ENCODE data around the gene MBP. TPM values are rescaled to one million over a fixed set of nuclear protein-coding genes. Genes with fewer than 3 reads are reported as not detected.
A peak's percentile ranks its signal among the peaks of the same experiment; 100 is the strongest.
"Not testable (repeated sequence)": the region's sequence is repeated elsewhere in the genome, so short reads cannot be mapped to it uniquely, and the experiment has no call there.

Gene MBP
- total and polyA plus RNA-seq, 4 donors: 619 to 2,945 (median 1,632) TPM

DNA sequence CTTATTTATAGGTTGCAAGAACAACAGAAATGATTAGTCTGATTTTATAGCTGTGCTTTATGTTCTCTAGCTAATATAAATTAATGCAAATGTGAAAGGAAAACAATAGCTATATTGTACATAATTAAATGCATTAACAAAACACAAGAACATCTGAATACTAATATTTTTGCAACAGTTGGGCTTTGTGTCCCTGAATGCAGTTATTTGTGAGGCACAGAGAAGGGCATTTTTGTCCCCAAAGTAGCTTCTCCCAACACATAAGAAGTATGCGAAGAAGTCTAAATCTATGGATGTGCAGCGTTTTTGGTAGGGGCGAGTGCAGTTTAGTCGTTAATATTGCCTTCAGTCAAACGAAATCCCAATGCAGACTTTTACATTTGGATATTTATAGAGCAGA, 110.0 kb downstream of the MBP start:
- no peak for DNase-seq (ENCODE audit: low read depth in 4 of 6, low spot score in 6 of 6)
- Histone ChIP-seq H3K4me1 (ENCODE audit: control insufficient read depth, insufficient read depth, low read length) (peaks cover 27% of the 10 kb centered on the region), H3K4me3 (ENCODE audit: low read depth, low read length) (no peak overlapping the region), H3K27me3 (ENCODE audit: control insufficient read depth, insufficient read depth, low read length) (no peaks in the 10 kb centered on the region), H3K27ac (ENCODE audit: low read depth, low read length) (no peak overlapping the region), H3K36me3 (ENCODE audit: control insufficient read depth, insufficient read depth, low read length) (peaks cover 8% of the 10 kb centered on the region), H3K9me3 (ENCODE audit: control insufficient read depth, insufficient read depth, low read length) (no peaks in the 10 kb centered on the region)
- WGBS (ENCODE audit: insufficient coverage): 80% methylated on average over 1 of the region's 5 CpGs

DNA sequence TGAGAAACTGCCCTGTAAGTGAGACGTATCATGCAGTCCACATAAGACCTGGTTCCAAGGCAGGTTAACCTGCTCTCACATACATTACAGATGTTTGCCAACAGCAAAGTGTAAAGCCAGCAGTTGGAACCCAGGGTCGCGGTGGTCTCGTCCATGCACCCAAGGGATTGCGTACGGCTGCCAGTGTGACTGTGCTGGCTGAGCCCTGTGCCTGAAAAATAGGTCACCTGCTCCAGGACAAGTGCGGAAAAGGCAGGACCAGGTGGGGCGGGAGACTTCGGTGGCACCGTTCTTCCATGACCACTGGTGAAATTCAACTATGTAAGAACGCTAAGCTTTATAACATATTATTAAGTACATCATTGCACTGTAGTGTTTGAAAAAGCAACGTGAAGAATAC, 110.5 kb downstream of the MBP start:
- Histone ChIP-seq H3K36me3 (ENCODE audit: control insufficient read depth, insufficient read depth, low read length) (peaks cover 8% of the 10 kb centered on the region), H3K4me1 (ENCODE audit: control insufficient read depth, insufficient read depth, low read length) (peaks cover 31% of the 10 kb centered on the region), H3K4me3 (ENCODE audit: low read depth, low read length) (no peak overlapping the region), H3K9me3 (ENCODE audit: control insufficient read depth, insufficient read depth, low read length) (no peaks in the 10 kb centered on the region), H3K27me3 (ENCODE audit: control insufficient read depth, insufficient read depth, low read length) (no peaks in the 10 kb centered on the region), H3K27ac (ENCODE audit: low read depth, low read length) (peak overlapping the region; percentile 26)
- 85% methylated on average over 6 of the region's 12 CpGs for WGBS (ENCODE audit: insufficient coverage)
- no peak for DNase-seq (ENCODE audit: low read depth in 4 of 6, low spot score in 6 of 6)

GRCh38 chr18:77021478-77021877, 111.1 kb downstream of the MBP start:
- not testable (repeated sequence) for H3K4me3 ChIP-seq (ENCODE audit: low read depth, low read length)

GRCh38 chr18:77021075-77021474, 111.5 kb downstream of the MBP start:
- H3K27me3 ChIP-seq (ENCODE audit: control insufficient read depth, insufficient read depth, low read length): no peaks in the 10 kb centered on the region
- 88% methylated on average over 7 of the region's 9 CpGs for WGBS (ENCODE audit: insufficient coverage)
- H3K36me3 ChIP-seq (ENCODE audit: control insufficient read depth, insufficient read depth, low read length): peaks cover 13% of the 10 kb centered on the region
- peaks cover 33% of the 10 kb centered on the region for H3K4me1 ChIP-seq (ENCODE audit: control insufficient read depth, insufficient read depth, low read length)
- no peak overlapping the region for H3K4me3 ChIP-seq (ENCODE audit: low read depth, low read length)
- no peaks in the 10 kb centered on the region for H3K9me3 ChIP-seq (ENCODE audit: control insufficient read depth, insufficient read depth, low read length)
- DNase-seq (ENCODE audit: low read depth in 4 of 6, low spot score in 6 of 6): no peak
- no peak overlapping the region for H3K27ac ChIP-seq (ENCODE audit: low read depth, low read length)

More at GRCh38 chr18:77021478-77021877, 111.1 kb downstream of the MBP start:
- Histone ChIP-seq H3K36me3 (ENCODE audit: control insufficient read depth, insufficient read depth, low read length) (peaks cover 13% of the 10 kb centered on the region), H3K4me1 (ENCODE audit: control insufficient read depth, insufficient read depth, low read length) (peaks cover 33% of the 10 kb centered on the region)
- DNase-seq (ENCODE audit: low read depth in 4 of 6, low spot score in 6 of 6); H3K9me3 ChIP-seq (ENCODE audit: control insufficient read depth, insufficient read depth, low read length); H3K27ac ChIP-seq (ENCODE audit: low read depth, low read length); H3K27me3 ChIP-seq (ENCODE audit: control insufficient read depth, insufficient read depth, low read length): not testable (repeated sequence)
- WGBS (ENCODE audit: insufficient coverage): 95% methylated on average over 11 of the region's 14 CpGs

GRCh38 chr18:77020561-77020960, 112.0 kb downstream of the MBP start:
- peaks cover 33% of the 10 kb centered on the region for H3K4me1 ChIP-seq (ENCODE audit: control insufficient read depth, insufficient read depth, low read length)
- H3K27me3 ChIP-seq (ENCODE audit: control insufficient read depth, insufficient read depth, low read length): no peaks in the 10 kb centered on the region
- 86% methylated on average over 8 of the region's 11 CpGs for WGBS (ENCODE audit: insufficient coverage)
- peaks cover 8% of the 10 kb centered on the region for H3K36me3 ChIP-seq (ENCODE audit: control insufficient read depth, insufficient read depth, low read length)
- no peak for DNase-seq (ENCODE audit: low read depth in 4 of 6, low spot score in 6 of 6)
- H3K4me3 ChIP-seq (ENCODE audit: low read depth, low read length): no peak overlapping the region
- no peaks in the 10 kb centered on the region for H3K9me3 ChIP-seq (ENCODE audit: control insufficient read depth, insufficient read depth, low read length)
- no peak overlapping the region for H3K27ac ChIP-seq (ENCODE audit: low read depth, low read length)

DNA sequence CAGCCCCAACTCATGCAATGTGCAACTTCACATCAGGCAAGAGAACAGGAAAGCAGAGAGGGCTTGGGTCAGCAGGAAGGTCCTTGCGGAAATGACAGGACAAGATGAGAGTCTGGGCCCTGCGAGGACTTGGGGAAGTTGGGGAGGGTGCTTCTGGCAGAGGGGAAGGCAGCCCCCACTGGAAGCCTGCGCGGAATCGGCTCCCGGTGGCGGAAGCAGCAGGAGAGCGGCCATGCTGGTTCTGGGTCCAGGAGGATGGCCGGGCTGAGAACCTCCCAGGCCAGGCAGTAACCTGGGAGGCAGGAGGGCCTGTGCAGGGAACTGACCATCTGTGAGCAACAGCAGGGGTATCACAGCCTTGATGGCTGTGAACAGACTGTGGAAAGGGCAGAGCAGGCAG, 112.9 kb downstream of the MBP start:
- DNase-seq (ENCODE audit: low read depth in 4 of 6, low spot score in 6 of 6): no peak
- Histone ChIP-seq H3K36me3 (ENCODE audit: control insufficient read depth, insufficient read depth, low read length) (peaks cover 8% of the 10 kb centered on the region), H3K4me1 (ENCODE audit: control insufficient read depth, insufficient read depth, low read length) (peaks cover 27% of the 10 kb centered on the region), H3K27me3 (ENCODE audit: control insufficient read depth, insufficient read depth, low read length) (no peaks in the 10 kb centered on the region), H3K9me3 (ENCODE audit: control insufficient read depth, insufficient read depth, low read length) (no peaks in the 10 kb centered on the region), H3K27ac (ENCODE audit: low read depth, low read length) (no peak overlapping the region), H3K4me3 (ENCODE audit: low read depth, low read length) (no peak overlapping the region)
- WGBS (ENCODE audit: insufficient coverage): 89% methylated on average over 9 of the region's 9 CpGs

DNA sequence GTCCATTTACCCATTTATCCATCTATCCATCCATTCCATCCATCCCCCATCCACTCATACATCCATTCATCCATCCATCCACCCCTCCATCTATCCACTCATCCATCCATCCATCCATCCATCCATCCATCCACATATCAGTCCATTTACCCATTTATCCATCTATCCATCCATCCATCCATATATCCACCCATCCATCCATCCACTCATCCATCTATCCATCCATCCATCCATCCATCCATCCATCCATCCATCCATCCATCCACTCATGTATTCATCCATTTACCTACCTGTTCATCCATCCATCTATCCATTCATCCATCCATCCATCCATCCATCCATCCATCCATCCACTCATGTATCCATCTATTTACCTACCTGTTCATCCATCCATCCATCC, 113.9 kb downstream of the MBP start:
- DNase-seq (ENCODE audit: low read depth in 4 of 6, low spot score in 6 of 6); H3K27ac ChIP-seq (ENCODE audit: low read depth, low read length); H3K27me3 ChIP-seq (ENCODE audit: control insufficient read depth, insufficient read depth, low read length); H3K36me3 ChIP-seq (ENCODE audit: control insufficient read depth, insufficient read depth, low read length); H3K4me3 ChIP-seq (ENCODE audit: low read depth, low read length); H3K9me3 ChIP-seq (ENCODE audit: control insufficient read depth, insufficient read depth, low read length): not testable (repeated sequence)
- peaks cover 32% of the 10 kb centered on the region for H3K4me1 ChIP-seq (ENCODE audit: control insufficient read depth, insufficient read depth, low read length)

DNA sequence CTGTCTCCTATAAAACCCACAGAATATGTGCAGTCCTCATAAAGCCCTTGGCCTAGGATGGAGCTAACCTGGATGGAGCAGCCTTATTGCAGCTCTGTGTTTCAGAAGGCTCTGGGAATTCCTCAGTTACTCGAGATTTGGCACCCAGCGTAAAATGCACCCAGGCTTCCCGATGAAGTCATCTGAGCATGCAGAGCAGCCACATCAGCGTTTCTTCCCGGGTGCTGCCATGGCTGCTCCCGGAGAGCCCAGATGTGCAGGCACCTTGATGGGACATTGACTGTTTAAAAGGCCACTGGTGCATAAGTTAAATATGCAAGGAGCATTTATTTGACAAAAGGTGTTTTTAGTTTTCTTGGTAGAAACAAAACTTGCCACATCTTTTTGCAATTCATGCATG, 115.2 kb downstream of the MBP start:
- Histone ChIP-seq H3K4me3 (ENCODE audit: low read depth, low read length) (peak overlapping the region; percentile 51), H3K9me3 (ENCODE audit: control insufficient read depth, insufficient read depth, low read length) (no peaks in the 10 kb centered on the region), H3K36me3 (ENCODE audit: control insufficient read depth, insufficient read depth, low read length) (peaks cover 6% of the 10 kb centered on the region), H3K27ac (ENCODE audit: low read depth, low read length) (peak overlapping the region; percentile 91), H3K27me3 (ENCODE audit: control insufficient read depth, insufficient read depth, low read length) (no peaks in the 10 kb centered on the region), H3K4me1 (ENCODE audit: control insufficient read depth, insufficient read depth, low read length) (peaks cover 25% of the 10 kb centered on the region)
- WGBS (ENCODE audit: insufficient coverage): 81% methylated on average over 6 of the region's 6 CpGs
- no peak for DNase-seq (ENCODE audit: low read depth in 4 of 6, low spot score in 6 of 6)

GRCh38 chr18:77016936-77017335, 115.6 kb downstream of the MBP start:
- peak overlapping the region; percentile 91 for H3K27ac ChIP-seq (ENCODE audit: low read depth, low read length)
- H3K9me3 ChIP-seq (ENCODE audit: control insufficient read depth, insufficient read depth, low read length): no peaks in the 10 kb centered on the region
- no peaks in the 10 kb centered on the region for H3K27me3 ChIP-seq (ENCODE audit: control insufficient read depth, insufficient read depth, low read length)
- peaks cover 6% of the 10 kb centered on the region for H3K36me3 ChIP-seq (ENCODE audit: control insufficient read depth, insufficient read depth, low read length)
- WGBS (ENCODE audit: insufficient coverage): 56% methylated on average over 15 of the region's 16 CpGs
- peak overlapping the region; percentile 51 for H3K4me3 ChIP-seq (ENCODE audit: low read depth, low read length)
- peak in 1 of 6 donors; percentile 73 for DNase-seq (ENCODE audit: low read depth in 4 of 6, low spot score in 6 of 6)
- peaks cover 25% of the 10 kb centered on the region for H3K4me1 ChIP-seq (ENCODE audit: control insufficient read depth, insufficient read depth, low read length)

GRCh38 chr18:77015771-77016710, 116.5 kb downstream of the MBP start:
- Histone ChIP-seq H3K9me3 (ENCODE audit: control insufficient read depth, insufficient read depth, low read length) (no peaks in the 10 kb centered on the region), H3K27me3 (ENCODE audit: control insufficient read depth, insufficient read depth, low read length) (no peaks in the 10 kb centered on the region), H3K4me1 (ENCODE audit: control insufficient read depth, insufficient read depth, low read length) (peaks cover 20% of the 10 kb centered on the region), H3K4me3 (ENCODE audit: low read depth, low read length) (peak overlapping the region; percentile 51), H3K36me3 (ENCODE audit: control insufficient read depth, insufficient read depth, low read length) (peaks cover 6% of the 10 kb centered on the region), H3K27ac (ENCODE audit: low read depth, low read length) (peak overlapping the region; percentile 91)
- DNase-seq (ENCODE audit: low read depth in 4 of 6, low spot score in 6 of 6): no peak
- 81% methylated on average over 11 of the region's 16 CpGs for WGBS (ENCODE audit: insufficient coverage)
